ENCODE results near the gene WDR5. TPM values are rescaled to one million over a fixed set of nuclear protein-coding genes. Genes with fewer than 3 reads are reported as not detected.

WDR5 gene
- polyA plus RNA-seq, 1 experiment = 23.8 TPM

GRCh38 chr9:134146774-134147493, 11.1 kb downstream of the WDR5 start:
- no peaks in the 10 kb centered on the region for H3K27me3 ChIP-seq (ENCODE audit: control insufficient read depth, insufficient read depth, low read length)
- TF ChIP-seq, protein P1, sequence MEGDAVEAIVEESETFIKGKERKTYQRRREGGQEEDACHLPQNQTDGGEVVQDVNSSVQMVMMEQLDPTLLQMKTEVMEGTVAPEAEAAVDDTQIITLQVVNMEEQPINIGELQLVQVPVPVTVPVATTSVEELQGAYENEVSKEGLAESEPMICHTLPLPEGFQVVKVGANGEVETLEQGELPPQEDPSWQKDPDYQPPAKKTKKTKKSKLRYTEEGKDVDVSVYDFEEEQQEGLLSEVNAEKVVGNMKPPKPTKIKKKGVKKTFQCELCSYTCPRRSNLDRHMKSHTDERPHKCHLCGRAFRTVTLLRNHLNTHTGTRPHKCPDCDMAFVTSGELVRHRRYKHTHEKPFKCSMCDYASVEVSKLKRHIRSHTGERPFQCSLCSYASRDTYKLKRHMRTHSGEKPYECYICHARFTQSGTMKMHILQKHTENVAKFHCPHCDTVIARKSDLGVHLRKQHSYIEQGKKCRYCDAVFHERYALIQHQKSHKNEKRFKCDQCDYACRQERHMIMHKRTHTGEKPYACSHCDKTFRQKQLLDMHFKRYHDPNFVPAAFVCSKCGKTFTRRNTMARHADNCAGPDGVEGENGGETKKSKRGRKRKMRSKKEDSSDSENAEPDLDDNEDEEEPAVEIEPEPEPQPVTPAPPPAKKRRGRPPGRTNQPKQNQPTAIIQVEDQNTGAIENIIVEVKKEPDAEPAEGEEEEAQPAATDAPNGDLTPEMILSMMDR (IDR thresholded peaks at IDR 0.05; ENCODE audit: insufficient read depth, low read depth, low read length) = no peak
- H3K4me3 ChIP-seq (ENCODE audit: low read depth, low read length) = no peak overlapping the region
- POLR2A ChIA-PET = no interaction called here
- CTCF ChIA-PET = interaction anchor here (1.3 kb wide), 1 partner anchor 12 kb away, joined by 4 read pairs; no protein-coding TSS in a partner anchor
- DNase-seq (ENCODE audit: low read depth) = no peak
- peaks cover 36% of the 10 kb centered on the region for H3K36me3 ChIP-seq (ENCODE audit: control insufficient read depth, insufficient read depth, low read length)

DNA sequence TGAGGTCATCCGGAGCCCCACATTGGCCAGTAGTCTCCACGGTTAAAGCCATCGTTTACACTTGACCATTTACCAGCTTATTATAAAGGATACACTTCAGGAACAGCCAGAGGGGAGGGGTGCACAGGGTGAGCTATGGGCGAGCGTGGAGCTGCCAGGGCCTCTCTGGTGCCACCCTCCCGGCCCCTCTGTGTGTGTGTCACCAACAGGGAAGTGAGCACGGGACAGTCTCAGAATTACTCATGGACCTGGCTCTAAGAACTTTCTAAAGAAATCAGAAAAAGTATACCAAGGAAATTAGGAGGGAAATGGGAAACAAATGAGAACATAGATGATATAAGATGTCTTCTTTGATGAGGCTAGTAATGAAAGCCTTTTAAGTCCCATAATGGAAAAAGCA, 13.5 kb downstream of the WDR5 start:
- Histone ChIP-seq H3K36me3 (ENCODE audit: control insufficient read depth, insufficient read depth, low read length) (peaks cover 38% of the 10 kb centered on the region), H3K4me3 (ENCODE audit: low read depth, low read length) (no peak overlapping the region), H3K27me3 (ENCODE audit: control insufficient read depth, insufficient read depth, low read length) (no peaks in the 10 kb centered on the region)
- ChIA-PET POLR2A (no interaction called here), CTCF (interaction anchor here (1.1 kb wide), 1 partner anchor 14 kb away, joined by 3 read pairs; no protein-coding TSS in a partner anchor)
- TF ChIP-seq, protein P1 (IDR thresholded peaks at IDR 0.05; ENCODE audit: insufficient read depth, low read depth, low read length) = no peak
- no peak for DNase-seq (ENCODE audit: low read depth)

GRCh38 chr9:134150557-134151214, 14.8 kb downstream of the WDR5 start:
- TF ChIP-seq, protein P1 (IDR thresholded peaks at IDR 0.05; ENCODE audit: insufficient read depth, low read depth, low read length) = no peak
- ChIA-PET POLR2A (no interaction called here), CTCF (no interaction called here)
- no peak overlapping the region for H3K4me3 ChIP-seq (ENCODE audit: low read depth, low read length)
- H3K36me3 ChIP-seq (ENCODE audit: control insufficient read depth, insufficient read depth, low read length) = peaks cover 42% of the 10 kb centered on the region
- H3K27me3 ChIP-seq (ENCODE audit: control insufficient read depth, insufficient read depth, low read length) = no peaks in the 10 kb centered on the region
- no peak for DNase-seq (ENCODE audit: low read depth)

- TF ChIP-seq, protein P1 (IDR thresholded peaks at IDR 0.05; ENCODE audit: insufficient read depth, low read depth, low read length) = no peak
- H3K4me3 ChIP-seq (ENCODE audit: low read depth, low read length) = no peak overlapping the region
- ChIA-PET POLR2A (no interaction called here), CTCF (no interaction called here)
- no peak for DNase-seq (ENCODE audit: low read depth)
- H3K36me3 ChIP-seq (ENCODE audit: control insufficient read depth, insufficient read depth, low read length) = peaks cover 54% of the 10 kb centered on the region
- no peaks in the 10 kb centered on the region for H3K27me3 ChIP-seq (ENCODE audit: control insufficient read depth, insufficient read depth, low read length)
Observed at GRCh38 chr9:134152022-134152448, 16.2 kb downstream of the WDR5 start.

GRCh38 chr9:134152488-134152887, 16.6 kb downstream of the WDR5 start:
- POLR2A ChIA-PET = no interaction called here
- no peak for DNase-seq (ENCODE audit: low read depth)
- no peak overlapping the region for H3K4me3 ChIP-seq (ENCODE audit: low read depth, low read length)
- H3K36me3 ChIP-seq (ENCODE audit: control insufficient read depth, insufficient read depth, low read length) = peaks cover 53% of the 10 kb centered on the region
- TF ChIP-seq, protein P1 (IDR thresholded peaks at IDR 0.05; ENCODE audit: insufficient read depth, low read depth, low read length) = no peak
- no peaks in the 10 kb centered on the region for H3K27me3 ChIP-seq (ENCODE audit: control insufficient read depth, insufficient read depth, low read length)
- CTCF ChIA-PET = no interaction called here

All from BJ (cell line).